ENCODE results near the gene MYLK4.

The MYLK4 gene

GRCh38 chr6:2786269-2786668 is 35.5 kb upstream of the MYLK4 start:
- in situ Hi-C loops (cut with MboI; ENCODE audit: low sequenced_read_pairs, unreplicated experiment), result loop anchor here (10.0 kb wide), 1 partner anchor 149 kb away; no protein-coding TSS in a partner anchor
- no peak for TF ChIP-seq CTCF (IDR thresholded peaks at IDR 0.05; ENCODE audit: borderline replicate concordance, control extremely low read depth, extremely low read depth, insufficient read depth, missing control alignments)
- DNase-seq (ENCODE audit: low spot score), result no peak

- in situ Hi-C loops (cut with MboI; ENCODE audit: low sequenced_read_pairs, unreplicated experiment), result loop anchor here (10.0 kb wide), 1 partner anchor 150 kb away; no protein-coding TSS in a partner anchor
- no peak for TF ChIP-seq CTCF (IDR thresholded peaks at IDR 0.05; ENCODE audit: borderline replicate concordance, control extremely low read depth, extremely low read depth, insufficient read depth, missing control alignments)
- no peak for DNase-seq (ENCODE audit: low spot score)
Measured at GRCh38 chr6:2784930-2785329, 34.2 kb upstream of the MYLK4 start.

- in situ Hi-C loops (cut with MboI; ENCODE audit: low sequenced_read_pairs, unreplicated experiment), result loop anchor here (10.0 kb wide), 1 partner anchor 151 kb away; no protein-coding TSS in a partner anchor
Measured at GRCh38 chr6:2784061-2784460, 33.3 kb upstream of the MYLK4 start.

GRCh38 chr6:2783188-2783963 is 32.7 kb upstream of the MYLK4 start:
- no peak for DNase-seq (ENCODE audit: low spot score)
- TF ChIP-seq CTCF (IDR thresholded peaks at IDR 0.05; ENCODE audit: borderline replicate concordance, control extremely low read depth, extremely low read depth, insufficient read depth, missing control alignments), result no peak
- in situ Hi-C loops (cut with MboI; ENCODE audit: low sequenced_read_pairs, unreplicated experiment), result loop anchor here (10.0 kb wide), 1 partner anchor 151 kb away; no protein-coding TSS in a partner anchor

More at GRCh38 chr6:2784061-2784460, 33.3 kb upstream of the MYLK4 start:
- no peak for TF ChIP-seq CTCF (IDR thresholded peaks at IDR 0.05; ENCODE audit: borderline replicate concordance, control extremely low read depth, extremely low read depth, insufficient read depth, missing control alignments)
- DNase-seq (ENCODE audit: low spot score), result no peak

- in situ Hi-C loops (cut with MboI; ENCODE audit: low sequenced_read_pairs, unreplicated experiment), result loop anchor here (10.0 kb wide), 1 partner anchor 152 kb away; no protein-coding TSS in a partner anchor
- no peak for TF ChIP-seq CTCF (IDR thresholded peaks at IDR 0.05; ENCODE audit: borderline replicate concordance, control extremely low read depth, extremely low read depth, insufficient read depth, missing control alignments)
- no peak for DNase-seq (ENCODE audit: low spot score)
Measured at GRCh38 chr6:2782825-2783187, 32.1 kb upstream of the MYLK4 start.

- DNase-seq (ENCODE audit: low spot score), result no peak
- in situ Hi-C loops (cut with MboI; ENCODE audit: low sequenced_read_pairs, unreplicated experiment), result loop anchor here (10.0 kb wide), 1 partner anchor 152 kb away; no protein-coding TSS in a partner anchor
- TF ChIP-seq CTCF (IDR thresholded peaks at IDR 0.05; ENCODE audit: borderline replicate concordance, control extremely low read depth, extremely low read depth, insufficient read depth, missing control alignments), result no peak
Measured at GRCh38 chr6:2782356-2782708, 31.6 kb upstream of the MYLK4 start.
